Measurements from ENCODE around the gene AXIN1.
"Not testable (repeated sequence)": the region's sequence is repeated elsewhere in the genome, so short reads cannot be mapped to it uniquely, and the experiment has no call there.

AXIN1 gene

DNA sequence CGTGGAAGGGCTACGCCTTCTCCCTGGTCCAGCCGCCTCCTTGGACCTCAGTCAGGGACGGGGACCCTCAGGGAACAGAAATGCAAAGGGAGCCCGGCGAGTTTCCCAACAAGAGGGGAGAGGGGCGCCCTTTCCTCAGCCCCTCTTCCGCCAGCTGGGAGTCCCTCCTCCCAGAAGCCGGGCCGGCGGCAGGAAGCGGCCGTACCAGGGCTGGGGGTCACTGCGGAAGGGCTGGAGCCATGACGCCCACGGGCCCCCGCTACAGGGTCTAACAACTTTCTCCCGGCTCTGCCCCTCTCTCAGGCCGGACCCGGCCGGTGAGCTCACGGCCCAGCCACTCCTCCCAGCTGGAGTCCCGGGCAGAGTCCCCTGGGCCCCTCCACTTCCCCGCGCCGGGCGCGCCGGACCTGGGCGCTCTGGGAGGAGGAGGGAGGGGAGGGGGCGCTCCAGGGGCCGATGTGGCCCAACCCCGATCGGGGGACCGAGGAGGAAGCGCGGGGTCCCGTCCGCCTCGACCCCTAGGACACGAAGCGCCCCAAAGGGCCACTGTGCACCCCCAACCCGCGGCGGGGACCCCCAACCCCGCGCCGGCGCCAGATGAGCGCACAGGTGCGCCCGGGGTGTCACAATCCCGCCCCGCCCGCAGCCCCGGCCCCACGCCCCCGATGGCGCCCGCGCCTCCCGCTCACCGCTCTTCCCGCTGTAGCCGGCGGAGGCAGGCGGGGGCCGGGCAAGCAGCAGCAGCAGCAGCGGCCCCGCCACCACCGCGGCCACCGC is 28.7 kb upstream of the AXIN1 start:
- no peak for DNase-seq

DNA sequence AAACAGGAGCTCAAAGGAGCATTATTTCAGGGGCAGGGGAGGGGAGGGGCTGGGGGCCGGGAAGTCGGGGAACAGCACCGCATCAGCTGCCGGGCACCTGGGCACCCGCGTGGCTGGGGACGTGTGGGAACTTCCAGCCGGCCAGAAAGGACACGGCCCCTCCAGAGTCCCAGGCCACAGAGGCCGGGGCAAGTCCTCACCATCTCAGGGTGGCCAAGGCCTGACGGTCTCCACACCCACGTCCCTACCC is 28.2 kb upstream of the AXIN1 start:
- DNase-seq, result no peak

GRCh38 chr16:379961-380761 is 27.6 kb upstream of the AXIN1 start:
- DNase-seq, result no peak

- no peak for DNase-seq
Measured at GRCh38 chr16:379183-379960, 26.8 kb upstream of the AXIN1 start.

DNA sequence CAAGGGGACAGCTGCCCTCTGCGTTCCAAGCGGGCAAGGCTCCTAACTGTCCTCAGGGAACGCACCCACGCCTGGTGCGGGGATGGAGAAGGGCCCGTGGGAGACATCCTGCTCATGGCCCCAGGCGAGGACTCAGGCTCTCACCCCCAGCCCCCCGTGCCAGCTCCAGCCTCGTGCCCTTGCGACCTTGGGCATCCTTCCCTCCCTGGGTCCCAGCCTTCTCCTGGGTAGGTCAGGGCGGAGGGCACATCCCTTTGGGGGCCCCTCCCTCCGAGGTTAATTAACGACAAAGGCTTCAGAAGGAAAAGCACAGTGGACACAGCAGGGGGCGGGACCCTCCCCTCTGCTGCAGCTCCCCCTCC is 26.3 kb upstream of the AXIN1 start:
- DNase-seq, result no peak

GRCh38 chr16:378113-378820 is 25.7 kb upstream of the AXIN1 start:
- DNase-seq, result not testable (repeated sequence)

DNA sequence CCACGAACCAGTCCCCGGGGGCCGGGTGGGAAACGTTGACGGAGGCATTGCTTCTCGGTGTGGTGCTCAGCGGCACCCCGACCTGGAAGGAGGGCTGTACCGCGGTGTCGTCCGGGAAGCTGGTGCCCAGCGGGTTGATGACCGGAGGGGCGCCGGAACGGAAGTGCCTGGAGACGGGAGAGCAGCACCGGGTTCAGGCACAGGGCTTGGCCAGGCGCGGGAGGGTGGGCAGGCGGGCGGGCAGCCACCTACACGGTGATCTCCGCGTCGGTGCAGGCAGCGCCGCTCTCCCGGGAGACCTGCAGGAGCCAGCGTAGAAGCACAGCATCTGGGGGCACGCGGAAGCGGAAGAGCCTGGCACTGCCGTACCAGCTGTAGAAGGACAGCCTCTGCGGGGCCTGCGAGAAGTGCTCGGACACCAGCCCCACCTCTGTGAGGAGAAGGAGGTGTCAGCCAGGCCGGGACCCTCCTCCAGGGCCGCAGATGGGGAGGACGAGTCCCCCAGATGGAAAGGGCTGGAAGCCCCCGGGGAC is 25.0 kb upstream of the AXIN1 start:
- DNase-seq, result no peak

- no peak for DNase-seq
Measured at GRCh38 chr16:376817-377418, 24.4 kb upstream of the AXIN1 start.

DNA sequence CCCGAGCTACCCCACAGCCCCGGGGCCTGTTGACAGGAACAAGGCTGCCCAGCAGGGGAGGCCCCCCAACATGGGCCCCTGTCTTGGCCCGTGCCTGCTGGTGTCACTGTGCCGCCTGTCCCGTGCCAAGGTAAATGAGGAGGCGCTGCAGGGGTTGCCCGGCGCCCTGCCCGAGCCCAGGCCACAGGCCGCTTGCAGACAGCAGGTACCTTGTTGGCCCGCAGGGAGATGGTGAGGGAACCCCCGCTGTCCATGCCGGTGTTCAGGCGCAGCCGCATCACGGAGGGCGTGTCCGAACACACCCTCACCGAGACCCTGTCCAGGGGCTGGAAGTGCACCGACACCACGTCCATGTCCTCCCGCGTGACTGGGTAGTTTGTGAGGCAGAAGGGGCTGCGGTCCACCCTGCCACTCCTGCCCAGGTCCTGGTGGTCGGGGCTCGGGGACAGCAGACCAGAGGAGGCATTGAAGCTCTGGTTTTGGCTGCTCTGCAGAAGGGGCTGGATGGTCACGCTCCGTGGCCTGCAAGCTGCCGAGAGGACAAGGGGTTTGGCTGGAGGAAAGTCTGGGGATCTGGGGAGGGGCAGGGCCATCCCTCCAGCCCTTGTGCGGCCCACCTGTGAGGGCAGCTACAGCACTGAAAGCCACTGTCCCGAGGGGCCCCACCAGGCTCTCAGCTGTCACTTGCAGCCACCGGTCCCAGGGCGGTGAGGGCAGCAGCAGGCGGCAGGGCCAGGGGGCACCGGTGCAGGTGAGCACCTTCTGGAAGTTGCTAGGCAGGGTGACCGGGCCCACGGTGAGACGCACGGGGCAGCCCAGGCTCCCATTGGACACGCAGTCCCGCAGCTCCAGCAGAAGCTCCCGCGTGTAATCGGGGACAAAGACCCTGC is 23.6 kb upstream of the AXIN1 start:
- no peak for DNase-seq

DNA sequence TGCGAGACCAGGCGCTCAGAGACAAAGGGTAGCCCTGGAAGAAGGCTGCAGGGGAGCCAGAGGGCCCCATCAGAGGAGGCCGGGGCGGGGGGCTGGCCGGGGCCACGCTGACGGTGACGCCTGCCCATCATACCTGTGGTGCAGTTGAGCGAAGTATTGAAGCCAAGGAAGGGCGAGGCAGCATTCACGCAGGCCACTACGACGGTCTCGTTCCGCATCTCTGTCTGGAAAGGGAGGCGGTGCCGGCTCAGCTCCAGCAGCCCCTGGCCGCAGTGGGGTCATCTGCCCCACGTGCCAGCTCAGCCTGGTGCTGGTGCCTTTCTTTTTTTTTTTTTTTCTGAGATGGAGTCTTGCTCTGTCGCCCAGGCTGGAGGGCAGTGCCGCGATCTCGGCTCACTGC is 22.7 kb upstream of the AXIN1 start:
- DNase-seq, result no peak

DNA sequence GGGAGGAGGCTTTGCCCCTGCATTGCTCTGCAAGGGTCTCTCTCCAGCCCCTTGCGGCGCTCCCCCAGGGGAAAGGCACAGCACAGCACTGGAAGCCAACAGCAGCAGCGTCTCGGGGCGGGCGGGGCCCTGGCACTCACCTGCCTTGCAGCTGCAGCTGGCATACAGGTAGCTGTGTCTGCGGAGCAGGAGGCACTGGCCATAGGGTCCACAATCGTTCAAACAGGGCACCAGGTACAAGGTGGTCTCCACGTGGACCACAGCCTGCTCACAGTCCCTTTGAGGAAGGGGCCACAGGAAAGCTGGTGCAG is 22.0 kb upstream of the AXIN1 start:
- DNase-seq, result no peak

DNA sequence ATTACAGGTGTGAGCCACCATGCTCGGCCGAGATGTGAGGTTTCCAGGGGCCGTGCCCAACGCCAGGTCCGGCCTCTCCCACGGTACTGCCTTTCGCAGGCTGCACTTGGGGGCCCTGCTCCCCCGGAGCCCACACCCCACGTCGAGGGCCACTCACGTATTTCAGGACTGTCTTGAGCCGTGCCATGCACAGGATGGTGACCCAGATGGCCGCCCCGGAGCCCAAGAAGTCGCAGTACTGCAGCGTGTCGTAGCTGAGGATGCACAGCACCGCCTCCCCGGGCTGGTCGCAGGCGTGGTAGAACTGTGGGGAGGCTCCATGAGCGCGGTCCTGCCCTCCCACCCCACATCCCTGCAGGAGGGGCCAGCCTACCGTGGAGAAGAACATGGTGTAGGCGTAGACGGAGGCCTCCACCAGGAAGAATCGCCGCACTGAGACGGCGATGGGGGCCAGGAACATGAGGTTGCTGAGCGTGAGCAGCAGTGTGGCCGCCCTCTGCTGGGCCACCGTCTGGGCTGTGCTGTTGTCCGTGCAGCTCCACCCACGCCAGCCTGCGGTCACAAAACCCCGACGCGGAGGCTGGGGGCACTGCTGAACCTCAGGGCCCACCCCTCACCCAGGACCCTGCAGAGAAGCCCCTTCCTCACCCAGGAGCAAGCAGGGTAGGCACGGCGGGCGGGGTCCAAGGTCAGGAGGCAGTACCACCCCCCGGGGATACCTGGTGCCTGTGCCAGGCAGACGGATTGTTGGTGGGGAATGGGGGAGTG is 21.5 kb upstream of the AXIN1 start:
- no peak for DNase-seq

DNA sequence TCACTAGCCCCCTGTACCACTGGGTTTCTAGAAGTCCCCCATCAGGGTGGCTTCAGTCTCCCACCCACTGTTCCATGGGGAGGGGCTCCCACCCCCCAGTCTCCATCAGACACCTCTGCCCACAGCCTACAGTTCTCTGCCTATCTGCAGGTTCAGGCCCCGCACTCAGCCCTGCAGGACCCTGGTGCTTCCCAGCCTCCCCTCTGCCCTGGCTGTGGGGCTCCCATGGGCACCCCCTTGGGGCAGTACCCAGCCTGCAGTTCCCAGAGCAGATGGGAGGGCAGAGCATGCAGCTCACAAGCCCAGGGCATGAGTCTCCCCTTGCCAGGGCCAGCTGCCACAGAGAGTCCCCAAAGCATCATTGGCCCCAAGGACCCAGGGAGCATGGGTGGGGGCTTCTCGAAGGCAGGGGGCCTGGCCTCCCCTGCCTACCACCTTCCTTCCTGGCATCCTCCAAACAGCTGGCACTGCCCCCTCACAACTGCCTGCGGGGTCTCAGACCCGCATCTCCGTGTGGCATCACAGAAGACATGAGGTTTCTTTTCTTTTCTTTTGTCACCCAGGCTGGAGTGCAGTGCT is 20.6 kb upstream of the AXIN1 start:
- no peak for DNase-seq

DNA sequence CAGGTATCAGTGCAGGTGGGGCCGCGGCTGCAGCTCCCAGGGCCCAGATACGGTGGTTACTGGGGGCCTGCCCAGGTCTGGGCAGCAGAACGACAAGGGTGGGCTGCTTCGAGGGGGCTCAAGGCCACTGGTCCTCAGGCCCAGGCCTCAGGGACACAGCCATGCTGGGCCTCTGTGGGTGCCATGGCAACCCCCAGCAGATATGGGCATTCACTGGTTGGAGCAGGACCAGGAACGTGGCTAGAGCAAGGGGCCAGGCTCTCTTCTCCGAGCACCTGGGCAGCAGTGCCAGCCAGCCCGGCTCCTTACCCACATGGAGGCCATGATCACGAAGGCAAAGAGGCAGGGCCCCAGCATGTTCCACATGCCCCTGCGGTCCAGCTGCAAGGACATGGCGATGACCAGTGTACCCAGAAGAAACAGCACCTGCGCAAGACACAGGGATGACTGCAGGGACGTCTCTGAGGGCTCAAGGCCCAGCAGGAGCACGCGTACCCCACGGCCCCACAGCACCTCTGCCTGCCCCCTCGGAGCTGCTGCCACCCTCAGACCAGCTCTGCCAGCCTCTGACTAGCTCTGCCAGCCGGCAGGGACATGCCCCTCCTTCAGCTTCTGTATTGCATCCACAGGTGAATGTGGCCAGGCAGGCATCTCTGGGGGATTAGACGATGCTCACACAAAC is 19.9 kb upstream of the AXIN1 start:
- DNase-seq, result no peak

GRCh38 chr16:371515-372301 is 19.2 kb upstream of the AXIN1 start:
- DNase-seq, result no peak

DNA sequence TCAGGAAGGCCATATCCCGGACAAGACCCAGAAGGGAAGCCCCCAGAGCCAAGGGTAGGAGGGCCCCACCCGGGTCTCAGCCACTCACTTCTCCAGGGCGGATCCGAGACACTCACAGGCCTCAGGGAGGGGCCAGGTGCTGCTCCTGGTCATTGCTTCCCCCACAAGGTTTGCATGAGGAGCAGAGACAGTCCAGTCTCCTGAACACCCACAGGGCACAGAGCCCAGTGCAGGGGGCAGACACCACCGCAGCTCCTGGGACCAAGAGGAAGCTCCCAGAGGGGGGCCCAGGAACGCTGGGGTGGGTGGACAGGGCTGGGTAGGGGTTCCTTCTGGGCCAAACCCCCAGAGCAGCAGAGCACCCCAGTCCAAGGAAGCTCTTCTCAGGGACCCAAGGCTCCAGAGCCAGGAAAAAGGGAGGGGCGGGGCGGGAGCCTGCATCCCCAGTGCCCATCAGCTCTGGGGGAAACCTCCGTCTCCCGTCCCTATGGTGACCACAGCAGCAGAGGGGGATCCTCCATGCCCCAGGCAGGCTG is 18.5 kb upstream of the AXIN1 start:
- DNase-seq, result no peak

GRCh38 chr16:370443-370842 is 17.9 kb upstream of the AXIN1 start, which contains the start of gene MRPL28:
Gene MRPL28, minus strand, starts transcription at chr16:370538. Its CDS starts 320 bp downstream, at chr16:370218.
- DNase-seq, result peak; percentile 90

DNA sequence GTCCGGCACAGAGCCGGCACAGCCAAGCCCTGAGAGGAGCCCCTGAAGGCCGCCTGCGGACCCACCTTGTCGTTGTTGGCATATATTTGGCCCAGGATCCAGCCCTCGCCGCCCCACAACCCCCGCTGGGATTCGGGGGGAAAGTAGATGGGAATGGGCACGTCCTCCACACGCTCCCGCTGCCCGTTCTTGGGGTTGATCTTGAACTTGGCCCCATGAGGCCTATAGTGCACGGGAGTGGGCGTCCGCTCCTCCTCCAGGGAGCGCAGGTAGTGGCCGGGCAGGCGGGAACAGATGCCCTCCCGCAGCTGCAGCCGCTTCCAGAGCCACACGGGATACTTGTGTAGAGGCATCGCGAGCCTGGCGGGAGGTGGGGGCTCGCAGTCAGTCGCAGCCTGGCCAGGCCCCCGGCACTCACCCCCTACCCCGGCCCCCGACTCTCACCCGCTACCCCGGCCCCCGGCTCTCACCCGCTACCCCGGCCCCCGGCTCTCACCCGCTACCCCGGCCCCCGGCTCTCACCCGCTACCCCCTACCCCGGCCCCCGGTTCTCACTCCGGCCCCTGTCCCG is 17.4 kb upstream of the AXIN1 start:
- DNase-seq, result no peak

All from KG1 (cell line).